ENCODE data around the gene NASP.

Gene NASP

GRCh38 chr1:45643978-45644377 is 60.1 kb downstream of the NASP start:
- H3K36me3 ChIP-seq (ENCODE audit: control insufficient read depth, insufficient read depth, low read length) = peaks cover 79% of the 10 kb centered on the region
- no peak overlapping the region for H3K27ac ChIP-seq (ENCODE audit: low read depth, low read length, severe bottlenecking)
- H3K4me1 ChIP-seq (ENCODE audit: control insufficient read depth, insufficient read depth, low read length, poor library complexity, severe bottlenecking) = peaks cover 7% of the 10 kb centered on the region
- no peaks in the 10 kb centered on the region for H3K9me3 ChIP-seq (ENCODE audit: control insufficient read depth, low read length)
- H3K4me3 ChIP-seq (ENCODE audit: extremely low read depth, insufficient read depth, low read length, poor library complexity, severe bottlenecking) = no peak overlapping the region

DNA sequence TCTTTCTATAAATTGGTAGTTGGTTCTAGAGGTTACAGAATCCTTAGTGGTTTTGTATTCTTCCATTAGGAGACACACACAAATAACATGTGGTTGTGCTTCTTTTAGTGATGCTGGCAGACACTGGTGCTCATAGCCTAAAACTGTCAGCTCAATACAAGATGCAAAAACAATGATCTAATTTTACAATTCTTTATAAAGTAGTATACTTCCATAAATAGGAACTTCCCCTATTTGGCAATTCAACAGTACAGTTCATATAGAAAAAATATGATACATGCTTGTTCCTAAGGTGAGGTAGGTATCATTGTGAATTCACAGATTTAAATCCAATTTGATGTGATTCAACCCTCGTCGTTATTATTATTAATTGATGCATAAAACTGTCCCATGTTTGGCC is 60.8 kb downstream of the NASP start:
- H3K4me3 ChIP-seq (ENCODE audit: extremely low read depth, insufficient read depth, low read length, poor library complexity, severe bottlenecking) = no peak overlapping the region

DNA sequence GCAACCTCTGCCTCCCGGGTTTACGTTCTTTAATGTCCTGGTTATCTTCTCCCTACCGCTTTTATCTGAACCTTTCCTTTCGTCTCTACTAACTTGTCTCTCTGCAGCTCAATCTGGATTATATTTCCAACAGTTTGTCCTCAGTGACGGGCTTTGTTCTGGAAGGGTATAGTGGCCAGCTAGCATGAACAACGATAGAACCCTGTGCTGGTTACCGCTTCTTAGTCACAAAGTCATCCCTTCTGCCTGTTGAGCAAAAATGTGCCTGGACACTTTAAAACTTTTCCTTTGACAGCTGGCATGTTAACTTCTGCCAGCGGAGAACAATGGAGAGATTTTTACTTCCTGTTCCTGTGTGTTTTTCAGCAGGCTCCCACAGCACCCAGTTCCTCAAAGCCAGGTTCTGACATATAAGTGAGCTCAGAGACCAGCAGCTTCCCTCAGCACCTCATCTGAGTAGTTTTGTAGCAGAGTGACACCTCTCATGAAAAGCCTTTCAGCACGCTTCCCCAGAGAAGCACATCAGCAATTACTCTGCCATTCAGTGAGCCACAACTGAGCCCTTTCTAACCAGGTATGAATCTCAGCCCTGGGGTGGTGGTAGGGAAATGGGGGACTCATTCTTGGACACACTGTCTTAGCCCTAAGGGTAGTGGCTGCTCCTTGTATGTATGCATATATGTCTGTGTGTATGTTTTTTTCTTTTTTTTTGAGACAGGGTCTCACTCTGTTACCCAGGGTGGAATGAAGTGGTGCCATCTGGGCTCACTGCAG is 63.6 kb downstream of the NASP start:
- Histone ChIP-seq H3K9me3 (ENCODE audit: control insufficient read depth, low read length) (no peaks in the 10 kb centered on the region), H3K36me3 (ENCODE audit: control insufficient read depth, insufficient read depth, low read length) (peaks cover 76% of the 10 kb centered on the region), H3K4me3 (ENCODE audit: extremely low read depth, insufficient read depth, low read length, poor library complexity, severe bottlenecking) (no peak overlapping the region), H3K4me1 (ENCODE audit: control insufficient read depth, insufficient read depth, low read length, poor library complexity, severe bottlenecking) (peaks cover 7% of the 10 kb centered on the region), H3K27ac (ENCODE audit: low read depth, low read length, severe bottlenecking) (peak overlapping the region; percentile 50)
- 96 to 98% methylated on average over 8 to 9 of the region's 9 CpGs for WGBS, 2 experiments (ENCODE audit: insufficient coverage in 2 of 2)

More for the DNA sequence above, 60.8 kb downstream of the NASP start:
- Histone ChIP-seq H3K27ac (ENCODE audit: low read depth, low read length, severe bottlenecking) (no peak overlapping the region), H3K9me3 (ENCODE audit: control insufficient read depth, low read length) (no peaks in the 10 kb centered on the region), H3K4me1 (ENCODE audit: control insufficient read depth, insufficient read depth, low read length, poor library complexity, severe bottlenecking) (peaks cover 7% of the 10 kb centered on the region), H3K36me3 (ENCODE audit: control insufficient read depth, insufficient read depth, low read length) (peaks cover 77% of the 10 kb centered on the region)
- WGBS, 2 experiments (ENCODE audit: insufficient coverage in 2 of 2) = 100% methylated on average over 1 to 2 of the region's 2 CpGs

DNA sequence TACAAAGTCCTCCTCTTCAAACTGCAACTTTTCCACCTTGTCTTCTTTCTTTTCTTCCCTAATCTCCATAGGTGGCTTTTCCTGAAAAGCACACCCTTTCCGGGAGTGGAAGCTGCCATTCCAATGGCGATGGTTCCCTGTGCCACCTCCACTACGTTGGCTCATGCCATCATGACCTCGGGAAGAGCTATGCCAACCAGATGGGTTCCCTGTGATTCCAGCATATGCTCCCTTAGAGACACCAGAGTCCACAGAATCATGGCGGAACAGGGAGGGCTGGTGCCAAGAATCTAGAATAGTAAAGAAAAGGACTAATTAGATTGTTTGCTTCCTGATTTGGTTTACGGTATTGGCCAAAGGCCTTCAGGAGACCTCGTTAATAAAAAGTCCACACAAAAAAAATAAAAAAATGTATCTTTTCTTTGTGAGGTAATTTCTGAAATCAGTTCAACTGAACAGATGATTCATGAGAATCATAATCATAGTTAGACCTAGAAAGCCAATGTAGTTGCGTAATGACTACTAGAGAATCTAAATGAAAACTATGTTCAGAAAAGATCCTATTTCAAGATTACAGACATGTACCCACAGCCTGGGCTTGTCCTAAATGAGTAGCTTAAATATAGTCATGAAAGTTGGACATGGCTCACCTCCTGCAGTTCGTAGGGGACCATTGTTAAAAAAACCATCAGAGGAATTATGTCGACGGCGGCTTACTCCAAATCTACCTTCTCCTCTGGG is 70.9 kb downstream of the NASP start:
- Histone ChIP-seq H3K4me1 (ENCODE audit: control insufficient read depth, insufficient read depth, low read length, poor library complexity, severe bottlenecking) (no peaks in the 10 kb centered on the region), H3K4me3 (ENCODE audit: extremely low read depth, insufficient read depth, low read length, poor library complexity, severe bottlenecking) (no peak overlapping the region), H3K36me3 (ENCODE audit: control insufficient read depth, insufficient read depth, low read length) (peaks cover 97% of the 10 kb centered on the region), H3K27ac (ENCODE audit: low read depth, low read length, severe bottlenecking) (no peak overlapping the region), H3K9me3 (ENCODE audit: control insufficient read depth, low read length) (no peaks in the 10 kb centered on the region)
- 100% methylated on average over 5 to 6 of the region's 12 CpGs for WGBS, 2 experiments (ENCODE audit: insufficient coverage in 2 of 2)

GRCh38 chr1:45656573-45657226 is 72.9 kb downstream of the NASP start:
- Histone ChIP-seq H3K27ac (ENCODE audit: low read depth, low read length, severe bottlenecking) (no peak overlapping the region), H3K4me1 (ENCODE audit: control insufficient read depth, insufficient read depth, low read length, poor library complexity, severe bottlenecking) (no peaks in the 10 kb centered on the region), H3K36me3 (ENCODE audit: control insufficient read depth, insufficient read depth, low read length) (peaks cover 97% of the 10 kb centered on the region), H3K9me3 (ENCODE audit: control insufficient read depth, low read length) (no peaks in the 10 kb centered on the region), H3K4me3 (ENCODE audit: extremely low read depth, insufficient read depth, low read length, poor library complexity, severe bottlenecking) (no peak overlapping the region)
- 100% methylated on average over 1 of the region's 3 CpGs; no CpG with 5 or more reads in 1 of the 2 experiments for WGBS, 2 experiments (ENCODE audit: insufficient coverage in 2 of 2)

DNA sequence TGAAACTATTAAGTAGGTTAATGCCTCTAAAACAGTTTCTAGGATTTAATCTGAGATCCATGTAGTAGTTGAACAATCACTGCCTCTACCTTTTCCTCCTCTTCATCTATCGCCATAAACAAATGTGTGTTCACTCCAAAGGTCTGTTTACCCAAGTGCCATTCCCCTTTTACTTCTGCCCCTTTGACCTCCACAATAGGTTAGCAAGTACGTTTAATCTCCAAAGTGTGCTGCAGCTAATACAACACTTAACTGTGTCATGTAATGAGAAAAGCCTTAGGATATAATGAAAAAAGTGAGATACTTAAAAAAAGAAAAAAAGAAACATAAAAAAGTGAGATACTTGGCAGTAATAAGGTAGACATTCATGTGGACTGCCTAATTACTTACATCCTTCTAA is 74.3 kb downstream of the NASP start:
- peaks cover 84% of the 10 kb centered on the region for H3K36me3 ChIP-seq (ENCODE audit: control insufficient read depth, insufficient read depth, low read length)

GRCh38 chr1:45659222-45659621 is 75.4 kb downstream of the NASP start:
- H3K27ac ChIP-seq (ENCODE audit: low read depth, low read length, severe bottlenecking) = no peak overlapping the region
- 89% methylated on average over 1 of the region's 2 CpGs; no CpG with 5 or more reads in 1 of the 2 experiments for WGBS, 2 experiments (ENCODE audit: insufficient coverage in 2 of 2)
- H3K4me3 ChIP-seq (ENCODE audit: extremely low read depth, insufficient read depth, low read length, poor library complexity, severe bottlenecking) = no peak overlapping the region
- no peaks in the 10 kb centered on the region for H3K9me3 ChIP-seq (ENCODE audit: control insufficient read depth, low read length)
- H3K36me3 ChIP-seq (ENCODE audit: control insufficient read depth, insufficient read depth, low read length) = peaks cover 75% of the 10 kb centered on the region
- H3K4me1 ChIP-seq (ENCODE audit: control insufficient read depth, insufficient read depth, low read length, poor library complexity, severe bottlenecking) = no peaks in the 10 kb centered on the region

More for the DNA sequence above, 74.3 kb downstream of the NASP start:
- Histone ChIP-seq H3K4me1 (ENCODE audit: control insufficient read depth, insufficient read depth, low read length, poor library complexity, severe bottlenecking) (no peaks in the 10 kb centered on the region), H3K27ac (ENCODE audit: low read depth, low read length, severe bottlenecking) (no peak overlapping the region), H3K9me3 (ENCODE audit: control insufficient read depth, low read length) (no peaks in the 10 kb centered on the region), H3K4me3 (ENCODE audit: extremely low read depth, insufficient read depth, low read length, poor library complexity, severe bottlenecking) (no peak overlapping the region)
- 100% methylated on average over 1 of the region's 2 CpGs for WGBS, 2 experiments (ENCODE audit: insufficient coverage in 2 of 2)

DNA sequence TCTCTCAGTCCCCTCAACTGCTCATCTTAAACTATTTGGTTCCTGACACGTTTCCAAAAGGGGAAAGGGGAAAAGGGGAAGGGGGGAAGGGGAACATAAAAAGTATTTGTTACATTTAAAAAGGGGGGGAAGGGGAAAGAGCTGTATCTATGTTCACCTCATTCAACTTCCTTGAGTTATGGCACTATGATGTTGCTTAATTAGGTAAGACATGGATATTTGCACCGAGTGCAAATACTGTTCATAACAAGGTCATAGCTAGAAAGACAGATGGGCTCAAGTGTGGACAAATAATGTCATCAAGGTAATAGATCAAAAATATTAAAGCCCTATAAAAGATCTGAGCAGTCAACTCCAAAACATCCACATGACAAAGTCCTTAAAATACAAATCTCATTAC is 76.5 kb downstream of the NASP start:
- H3K36me3 ChIP-seq (ENCODE audit: control insufficient read depth, insufficient read depth, low read length) = peaks cover 71% of the 10 kb centered on the region
- no peaks in the 10 kb centered on the region for H3K4me1 ChIP-seq (ENCODE audit: control insufficient read depth, insufficient read depth, low read length, poor library complexity, severe bottlenecking)
- H3K27ac ChIP-seq (ENCODE audit: low read depth, low read length, severe bottlenecking) = no peak overlapping the region
- H3K4me3 ChIP-seq (ENCODE audit: extremely low read depth, insufficient read depth, low read length, poor library complexity, severe bottlenecking) = no peak overlapping the region
- no CpG with 5 or more reads among the region's 2 CpGs for WGBS, 2 experiments (ENCODE audit: insufficient coverage in 2 of 2)
- H3K9me3 ChIP-seq (ENCODE audit: control insufficient read depth, low read length) = no peaks in the 10 kb centered on the region

DNA sequence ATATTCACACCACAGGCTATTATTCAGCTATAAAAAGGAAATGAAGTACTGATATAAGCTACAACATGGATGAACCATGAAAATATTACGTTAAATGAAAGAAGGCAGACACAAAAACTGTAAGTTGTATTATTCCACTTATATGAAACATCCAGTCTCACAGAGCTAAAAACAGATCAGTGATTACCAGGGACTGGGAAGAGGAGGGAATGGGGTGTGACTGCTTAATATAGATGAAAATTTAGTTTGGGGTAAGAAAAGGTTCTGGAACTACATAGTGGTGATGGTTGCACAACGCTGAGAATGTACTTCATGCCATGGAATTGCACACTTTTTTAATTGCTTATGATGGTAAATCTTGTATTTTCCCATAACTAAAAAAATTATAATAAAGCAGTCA is 83.0 kb downstream of the NASP start:
- no peak overlapping the region for H3K27ac ChIP-seq (ENCODE audit: low read depth, low read length, severe bottlenecking)
- no peaks in the 10 kb centered on the region for H3K9me3 ChIP-seq (ENCODE audit: control insufficient read depth, low read length)
- WGBS, 2 experiments (ENCODE audit: insufficient coverage in 2 of 2) = 80% methylated on average over 1 of the region's 2 CpGs; no CpG with 5 or more reads in 1 of the 2 experiments
- no peak overlapping the region for H3K4me3 ChIP-seq (ENCODE audit: extremely low read depth, insufficient read depth, low read length, poor library complexity, severe bottlenecking)
- no peaks in the 10 kb centered on the region for H3K4me1 ChIP-seq (ENCODE audit: control insufficient read depth, insufficient read depth, low read length, poor library complexity, severe bottlenecking)
- peaks cover 39% of the 10 kb centered on the region for H3K36me3 ChIP-seq (ENCODE audit: control insufficient read depth, insufficient read depth, low read length)

DNA sequence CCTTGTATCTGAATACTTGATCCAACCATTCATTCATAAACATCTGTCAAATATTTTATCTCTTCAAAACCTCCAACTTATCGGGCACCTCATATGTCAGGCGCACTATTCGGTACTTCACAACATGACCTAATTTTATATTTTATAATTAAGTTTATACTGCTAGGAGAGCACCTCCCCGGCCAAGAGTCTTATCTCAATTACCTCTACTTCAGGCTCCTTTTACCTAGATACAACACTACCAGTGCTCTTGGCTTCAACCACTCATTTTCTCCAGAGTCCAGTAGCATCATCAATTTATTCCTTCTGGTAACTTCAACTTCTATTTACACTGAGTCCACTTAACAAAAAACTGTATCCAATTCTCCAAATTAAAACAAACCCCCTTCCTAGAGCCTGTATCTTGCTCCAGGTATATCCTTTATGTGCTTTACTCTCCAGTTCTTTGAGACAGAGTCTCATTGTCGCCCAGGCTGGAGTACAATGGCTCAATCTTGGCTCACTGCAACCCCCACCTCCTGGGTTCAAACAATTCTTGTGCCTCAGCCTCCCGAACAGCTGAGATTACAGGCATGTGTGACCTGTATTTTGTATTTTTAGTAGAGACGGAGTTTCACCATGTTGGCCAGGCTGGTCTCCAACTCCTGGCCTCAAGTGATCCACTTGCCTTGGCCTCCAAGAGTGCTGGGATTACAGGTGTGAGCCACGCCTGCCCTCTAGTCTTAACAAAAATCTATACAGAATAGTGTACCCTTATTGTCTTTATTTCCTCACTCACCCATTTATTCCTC is 83.7 kb downstream of the NASP start:
- Histone ChIP-seq H3K4me3 (ENCODE audit: extremely low read depth, insufficient read depth, low read length, poor library complexity, severe bottlenecking) (no peak overlapping the region), H3K36me3 (ENCODE audit: control insufficient read depth, insufficient read depth, low read length) (peaks cover 45% of the 10 kb centered on the region), H3K4me1 (ENCODE audit: control insufficient read depth, insufficient read depth, low read length, poor library complexity, severe bottlenecking) (no peaks in the 10 kb centered on the region), H3K27ac (ENCODE audit: low read depth, low read length, severe bottlenecking) (no peak overlapping the region), H3K9me3 (ENCODE audit: control insufficient read depth, low read length) (no peaks in the 10 kb centered on the region)
- WGBS, 2 experiments (ENCODE audit: insufficient coverage in 2 of 2) = 84 to 93% methylated on average over 4 of the region's 8 CpGs

Data from mesodermal cell (in vitro differentiated cells).